HEK293 (cell line): ENCODE data around the gene SNX2.
A peak's percentile ranks its signal among the peaks of the same experiment; 100 is the strongest.

Experiments used
- CTCF ChIA-PET: fragments of 350-600 bp; formaldehyde crosslinking; extraction: SDS; loops from one replicate; lab custom pipeline; 2021; ENCODE audit warnings: antibody characterized with exemption; lab: Yijun Ruan, JAX
- POLR2A ChIA-PET: fragments of 300-600 bp; formaldehyde crosslinking; extraction: SDS; loops from one replicate; lab custom pipeline; 2020; ENCODE audit warnings: antibody characterized with exemption, inconsistent platforms; lab: Yijun Ruan, JAX
- H3K27ac ChIP-seq: fragments of 200-500 bp; sonication (Bioruptor generic); 2 replicates; pipeline ENCODE4 v1.5.1; 2014; ENCODE audit warnings: low read depth, low read length, control low read depth, inconsistent platforms; ENCODE audit errors: extremely low read depth
- H3K36me3 ChIP-seq, 2 experiments: fragments of 200-500 bp in 1 of 2; sonication (Bioruptor generic) in 1 of 2; 1 replicate in 1 of 2; 2 replicates in 1 of 2; pipeline ENCODE4 v1.5.1; 2014 to 2017; ENCODE audit warnings: inconsistent platforms in 2 of 2, low read length in 2 of 2; ENCODE audit not compliant: control insufficient read depth in 2 of 2, insufficient read depth in 1 of 2
- H3K4me1 ChIP-seq: fragments of 200-500 bp; sonication (Bioruptor generic); 2 replicates; pipeline ENCODE4 v1.5.1; 2014; ENCODE audit warnings: mild to moderate bottlenecking, low read length, inconsistent platforms; ENCODE audit not compliant: control insufficient read depth, insufficient read depth
- H3K4me3 ChIP-seq: 2 replicates; pipeline ENCODE4 v1.5.1; 2011; ENCODE audit warnings: low read depth, mild to moderate bottlenecking, control low read depth, low read length, moderate library complexity
- H3K9me3 ChIP-seq: fragments of 200-500 bp; sonication (Bioruptor generic); 2 replicates; pipeline ENCODE4 v1.5.1; 2014; ENCODE audit warnings: low read depth, low read length, inconsistent platforms; ENCODE audit not compliant: control insufficient read depth, insufficient read depth
- MYNN ChIP-seq: fragments of 450-650 bp; formaldehyde crosslinking; IDR thresholded peaks from 2 replicates; pipeline ENCODE4 v1.5.1; 2016; ENCODE audit warnings: missing biosample characterization, missing genetic modification characterization, borderline replicate concordance
- MZF1 ChIP-seq: fragments of 450-650 bp; formaldehyde crosslinking; IDR thresholded peaks from 2 replicates; pipeline ENCODE4 v1.5.1; 2017; ENCODE audit warnings: missing biosample characterization, missing genetic modification characterization, borderline replicate concordance
- ZBTB1 ChIP-seq: fragments of 450-650 bp; formaldehyde crosslinking; IDR thresholded peaks from 2 replicates; pipeline ENCODE4 v1.5.1; 2016; ENCODE audit warnings: missing biosample characterization, missing genetic modification characterization
- ZBTB20 ChIP-seq: fragments of 450-650 bp; formaldehyde crosslinking; IDR thresholded peaks from 2 replicates; pipeline ENCODE4 v1.5.1; 2016; ENCODE audit warnings: missing biosample characterization, missing genetic modification characterization
- ZNF132 ChIP-seq: fragments of 450-650 bp; formaldehyde crosslinking; IDR thresholded peaks from 2 replicates; pipeline ENCODE4 v1.5.1; 2017; ENCODE audit warnings: missing biosample characterization, missing genetic modification characterization, borderline replicate concordance
- ZNF175 ChIP-seq: fragments of 450-650 bp; formaldehyde crosslinking; IDR thresholded peaks from 2 replicates; pipeline ENCODE4 v1.5.1; 2016; ENCODE audit warnings: missing biosample characterization, missing genetic modification characterization
- ZNF184 ChIP-seq: fragments of 450-650 bp; IDR thresholded peaks from 2 replicates; pipeline ENCODE4 v1.5.1; 2018; ENCODE audit warnings: missing biosample characterization, mild to moderate bottlenecking, missing genetic modification characterization
- ZNF341 ChIP-seq: fragments of 450-650 bp; formaldehyde crosslinking; IDR thresholded peaks from 2 replicates; pipeline ENCODE4; 2016; ENCODE audit warnings: low read depth, missing biosample characterization, missing genetic modification characterization
- ZNF664 ChIP-seq: fragments of 450-650 bp; formaldehyde crosslinking; IDR thresholded peaks from 2 replicates; pipeline ENCODE4 v1.5.1; 2016; ENCODE audit warnings: missing biosample characterization, missing genetic modification characterization
- ZNF692 ChIP-seq: fragments of 450-650 bp; formaldehyde crosslinking; IDR thresholded peaks from 2 replicates; pipeline ENCODE4 v1.5.1; 2016; ENCODE audit warnings: missing biosample characterization, missing genetic modification characterization
- ZNF791 ChIP-seq: fragments of 450-650 bp; formaldehyde crosslinking; IDR thresholded peaks from 2 replicates; pipeline ENCODE4 v1.5.1; 2016; ENCODE audit warnings: missing biosample characterization, missing genetic modification characterization
- TF ChIP-seq, protein P1 (sequence below): fragments of 450-650 bp; formaldehyde crosslinking; IDR thresholded peaks from 2 replicates; pipeline ENCODE4 v1.5.1; 2017; ENCODE audit warnings: missing biosample characterization, missing genetic modification characterization
- TF ChIP-seq, protein P2 (sequence below): fragments of 450-650 bp; formaldehyde crosslinking; IDR thresholded peaks from 2 replicates; pipeline ENCODE4 v1.5.1; 2016; ENCODE audit warnings: missing biosample characterization, missing genetic modification characterization, borderline replicate concordance

Gene SNX2

GRCh38 chr5:122736086-122736845 lies 38.6 kb upstream of the SNX2 start:
- no peak overlapping the region for H3K27ac ChIP-seq
- H3K36me3 ChIP-seq: no peaks in the 10 kb centered on the region
- no peak for TF ChIP-seq ZNF132 (tag by site-specific recombination)
- TF ChIP-seq, protein P1, sequence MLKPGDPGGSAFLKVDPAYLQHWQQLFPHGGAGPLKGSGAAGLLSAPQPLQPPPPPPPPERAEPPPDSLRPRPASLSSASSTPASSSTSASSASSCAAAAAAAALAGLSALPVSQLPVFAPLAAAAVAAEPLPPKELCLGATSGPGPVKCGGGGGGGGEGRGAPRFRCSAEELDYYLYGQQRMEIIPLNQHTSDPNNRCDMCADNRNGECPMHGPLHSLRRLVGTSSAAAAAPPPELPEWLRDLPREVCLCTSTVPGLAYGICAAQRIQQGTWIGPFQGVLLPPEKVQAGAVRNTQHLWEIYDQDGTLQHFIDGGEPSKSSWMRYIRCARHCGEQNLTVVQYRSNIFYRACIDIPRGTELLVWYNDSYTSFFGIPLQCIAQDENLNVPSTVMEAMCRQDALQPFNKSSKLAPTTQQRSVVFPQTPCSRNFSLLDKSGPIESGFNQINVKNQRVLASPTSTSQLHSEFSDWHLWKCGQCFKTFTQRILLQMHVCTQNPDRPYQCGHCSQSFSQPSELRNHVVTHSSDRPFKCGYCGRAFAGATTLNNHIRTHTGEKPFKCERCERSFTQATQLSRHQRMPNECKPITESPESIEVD: no peak
- TF ChIP-seq ZNF175 (tag by site-specific recombination): no peak
- TF ChIP-seq ZNF184 (tag by site-specific recombination): no peak
- ChIA-PET POLR2A (no interaction called here), CTCF (no interaction called here)
- no peaks in the 10 kb centered on the region for H3K4me1 ChIP-seq
- no peak overlapping the region for H3K4me3 ChIP-seq
- no peaks in the 10 kb centered on the region for H3K9me3 ChIP-seq

- Histone ChIP-seq H3K4me1 (no peaks in the 10 kb centered on the region), H3K9me3 (no peaks in the 10 kb centered on the region), H3K4me3 (no peak overlapping the region), H3K36me3 (no peaks in the 10 kb centered on the region), H3K27ac (no peak overlapping the region)
- ChIA-PET POLR2A (no interaction called here), CTCF (no interaction called here)
- TF ChIP-seq ZBTB1: no peak
- no peak for TF ChIP-seq ZNF692
- TF ChIP-seq MYNN (tag by site-specific recombination): no peak
Measured at GRCh38 chr5:122738088-122738487, 36.8 kb upstream of the SNX2 start.

DNA sequence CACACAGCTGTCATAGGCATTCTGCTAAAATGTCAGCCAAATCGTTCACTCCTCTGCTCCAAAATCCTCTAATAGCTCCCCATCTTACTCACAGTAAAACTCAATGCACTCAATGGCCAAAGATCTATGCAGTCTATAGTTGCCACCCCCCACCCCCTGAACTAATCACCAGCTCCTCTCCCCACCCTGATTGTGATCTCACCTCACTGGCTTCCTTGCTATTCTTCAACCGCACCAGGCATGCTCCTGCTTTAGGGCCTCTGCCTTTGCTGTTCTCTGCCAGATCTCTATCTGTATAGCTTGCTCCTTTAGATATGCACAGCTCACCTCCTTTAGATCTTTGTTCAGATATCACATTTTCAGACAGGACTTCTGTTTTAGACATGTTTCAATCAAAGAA lies 33.2 kb upstream of the SNX2 start:
- TF ChIP-seq ZNF664 (tag by site-specific recombination): no peak
- TF ChIP-seq ZBTB20 (tag by site-specific recombination): no peak
- ChIA-PET CTCF (interaction anchor here (0.8 kb wide), 1 partner anchor 38 kb away, joined by 3 read pairs; no protein-coding TSS in a partner anchor), POLR2A (no interaction called here)
- Histone ChIP-seq H3K4me1 (no peaks in the 10 kb centered on the region), H3K4me3 (no peak overlapping the region), H3K36me3 (no peaks in the 10 kb centered on the region), H3K27ac (no peak overlapping the region), H3K9me3 (no peaks in the 10 kb centered on the region)

DNA sequence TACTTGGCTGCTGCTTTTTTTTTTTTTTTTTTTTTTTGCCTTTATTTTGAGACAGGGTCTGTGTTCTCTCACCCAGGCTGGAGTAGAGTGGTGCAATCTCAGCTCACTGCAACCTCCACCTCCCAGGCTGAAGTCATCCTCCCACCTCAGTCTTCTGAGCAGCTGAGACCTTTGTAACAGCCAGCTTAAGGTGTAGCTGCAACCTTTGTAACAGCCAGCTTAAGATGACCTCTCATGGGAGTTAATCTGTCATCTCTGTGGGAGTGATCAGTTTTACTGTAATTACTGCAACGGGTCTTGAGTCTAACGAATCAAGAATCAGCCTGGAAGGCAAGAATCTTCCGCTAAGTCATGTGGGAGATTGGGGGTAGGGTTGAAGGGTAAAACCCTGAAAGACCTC lies 31.6 kb upstream of the SNX2 start:
- Histone ChIP-seq H3K4me3 (no peak overlapping the region), H3K4me1 (no peaks in the 10 kb centered on the region), H3K27ac (no peak overlapping the region), H3K9me3 (no peaks in the 10 kb centered on the region), H3K36me3 (no peaks in the 10 kb centered on the region)
- POLR2A ChIA-PET: no interaction called here
- TF ChIP-seq, protein P2, sequence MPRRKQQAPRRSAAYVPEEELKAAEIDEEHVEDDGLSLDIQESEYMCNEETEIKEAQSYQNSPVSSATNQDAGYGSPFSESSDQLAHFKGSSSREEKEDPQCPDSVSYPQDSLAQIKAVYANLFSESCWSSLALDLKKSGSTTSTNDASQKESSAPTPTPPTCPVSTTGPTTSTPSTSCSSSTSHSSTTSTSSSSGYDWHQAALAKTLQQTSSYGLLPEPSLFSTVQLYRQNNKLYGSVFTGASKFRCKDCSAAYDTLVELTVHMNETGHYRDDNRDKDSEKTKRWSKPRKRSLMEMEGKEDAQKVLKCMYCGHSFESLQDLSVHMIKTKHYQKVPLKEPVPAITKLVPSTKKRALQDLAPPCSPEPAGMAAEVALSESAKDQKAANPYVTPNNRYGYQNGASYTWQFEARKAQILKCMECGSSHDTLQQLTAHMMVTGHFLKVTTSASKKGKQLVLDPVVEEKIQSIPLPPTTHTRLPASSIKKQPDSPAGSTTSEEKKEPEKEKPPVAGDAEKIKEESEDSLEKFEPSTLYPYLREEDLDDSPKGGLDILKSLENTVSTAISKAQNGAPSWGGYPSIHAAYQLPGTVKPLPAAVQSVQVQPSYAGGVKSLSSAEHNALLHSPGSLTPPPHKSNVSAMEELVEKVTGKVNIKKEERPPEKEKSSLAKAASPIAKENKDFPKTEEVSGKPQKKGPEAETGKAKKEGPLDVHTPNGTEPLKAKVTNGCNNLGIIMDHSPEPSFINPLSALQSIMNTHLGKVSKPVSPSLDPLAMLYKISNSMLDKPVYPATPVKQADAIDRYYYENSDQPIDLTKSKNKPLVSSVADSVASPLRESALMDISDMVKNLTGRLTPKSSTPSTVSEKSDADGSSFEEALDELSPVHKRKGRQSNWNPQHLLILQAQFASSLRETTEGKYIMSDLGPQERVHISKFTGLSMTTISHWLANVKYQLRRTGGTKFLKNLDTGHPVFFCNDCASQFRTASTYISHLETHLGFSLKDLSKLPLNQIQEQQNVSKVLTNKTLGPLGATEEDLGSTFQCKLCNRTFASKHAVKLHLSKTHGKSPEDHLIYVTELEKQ: no peak
- TF ChIP-seq, protein P1: no peak
- TF ChIP-seq ZNF791 (tag by site-specific recombination) (no peak), ZNF341 (tag by site-specific recombination) (peak; percentile 33; the same call in 1 of the 2 replicates), MYNN (tag by site-specific recombination) (no peak), MZF1 (tag by site-specific recombination) (no peak)
- TF ChIP-seq, all 188 proteins: peak for 1
- CTCF ChIA-PET: interaction anchor here (0.5 kb wide), 1 partner anchor 73 kb away, joined by 3 read pairs; no protein-coding TSS in a partner anchor
